Right lobe of liver (tissue), 6 donors: ENCODE results near the gene RASIP1. TPM values are rescaled to one million over a fixed set of nuclear protein-coding genes. Genes with fewer than 3 reads are reported as not detected.
A peak's percentile ranks its signal among the peaks of the same experiment; 100 is the strongest.

Experiments
- ATAC-seq, 4 donors: fragments of 200-7000 bp; cut with Tn5 transposase; one replicate each; pipeline ENCODE4 v1.9.1; 2020; ENCODE audit warnings: mild to moderate bottlenecking in 4 of 4, moderate library complexity in 4 of 4
- DNase-seq, 3 donors: peaks; one replicate each; pipeline ENCODE4 v3.0.0-alpha.2; 2020
- H3K27ac ChIP-seq, 3 donors: fragments of 200-600 bp; one replicate each; pipeline ENCODE4 v1.8.0; 2022
- H3K27me3 ChIP-seq, 2 donors: fragments of 200-600 bp; one replicate each; pipeline ENCODE4 v1.8.0; 2022
- H3K36me3 ChIP-seq, 4 donors: fragments of 200-600 bp; sonication (generic) in 1 of 4; one replicate each; pipeline versions ENCODE4 v1.5.1 to v1.8.0; 2017 to 2022; ENCODE audit warnings: control low read depth in 1 of 4
- H3K4me1 ChIP-seq, 4 donors: fragments of 200-600 bp; sonication (generic) in 1 of 4; one replicate each; pipeline versions ENCODE4 v1.5.1 to v1.8.0; 2017 to 2022; ENCODE audit warnings: control low read depth in 1 of 4
- H3K4me3 ChIP-seq, 3 donors: fragments of 200-600 bp; one replicate each; pipeline ENCODE4 v1.8.0; 2022
- H3K9me3 ChIP-seq, 4 donors: fragments of 200-600 bp; sonication (generic) in 1 of 4; one replicate each; pipeline versions ENCODE4 v1.5.1 to v1.8.0; 2017 to 2022; ENCODE audit warnings: control low read depth in 1 of 4
- POLR2A ChIP-seq: fragments of 450-650 bp; IDR thresholded peaks from one replicate; pipeline ENCODE4 v1.6.1; 2017; ENCODE audit warnings: antibody characterized with exemption, mild to moderate bottlenecking
- WGBS: methylation state at CpG from one replicate; pipeline ENCODE4 v1.1.6; 2018; ENCODE audit warnings: low coverage, low lambda C conversion rate; ENCODE audit not compliant: insufficient coverage; ENCODE audit errors: missing lambda C conversion rate; 5-methylcytosine and 5-hydroxymethylcytosine counted together
- intact Hi-C, 2 donors: fragments of 100-400 bp; cut with DNase I; formaldehyde crosslinking; loops; one replicate each; pipeline versions ENCODE4 v1.11.2 to v1.14.1; 2022
- total RNA-seq, 6 experiments: library from RNA; depleted of rRNA in 2 of 6; stranded (reverse); fragments of >200 nt in 2 of 6; fragmentation: NEBNext Ultra II Directional in 3 of 6; extraction: Animal tissue kit (Norgen Biotek cat#: 25700) in 3 of 6; gene quantifications; one replicate each; pipeline versions ENCODE4 v1.1.0 to v1.2.4, GENCODE V29; 2016 to 2023
- TF ChIP-seq, protein P1 (sequence below), 4 donors: fragments of 200-600 bp in 3 of 4; fragments of 450-650 bp in 1 of 4; IDR thresholded peaks; one replicate each; pipeline versions ENCODE4 v1.5.1 to v1.8.0; 2016 to 2022; ENCODE audit warnings: antibody characterized with exemption in 4 of 4, mild to moderate bottlenecking in 2 of 4
- donor health status: DM: no; HTN: yes; CAD: no.
- donor health status: DM: no; HTN: no; CAD: no.
- donor health status: DM: no; HTN: no; CAD: no.
- donor health status: DM: no; HTN: yes; CAD: no.
- donor health status: DM: no; HTN: yes; CAD: no.

The RASIP1 gene
- total RNA-seq, 6 experiments from 2014 or later: 2.7 to 6.7 (median 4.9) TPM

GRCh38 chr19:48713041-48713863, 27.2 kb downstream of the RASIP1 start:
- Histone ChIP-seq H3K9me3 (no peaks in the 10 kb centered on the region), H3K36me3 (no peaks in the 10 kb centered on the region), H3K27ac (no peak overlapping the region), H3K4me3 (peak overlapping the region; percentile 54 to 68 (median 62)), H3K4me1 (peaks cover 0 to 3% (median 0%) of the 10 kb centered on the region in 4 donors), H3K27me3 (no peaks in the 10 kb centered on the region)
- WGBS: 31% methylated on average over 10 of the region's 25 CpGs
- intact Hi-C loops: no loop called here
- DNase-seq: no peak
- TF ChIP-seq POLR2A: no peak
- TF ChIP-seq, protein P1, sequence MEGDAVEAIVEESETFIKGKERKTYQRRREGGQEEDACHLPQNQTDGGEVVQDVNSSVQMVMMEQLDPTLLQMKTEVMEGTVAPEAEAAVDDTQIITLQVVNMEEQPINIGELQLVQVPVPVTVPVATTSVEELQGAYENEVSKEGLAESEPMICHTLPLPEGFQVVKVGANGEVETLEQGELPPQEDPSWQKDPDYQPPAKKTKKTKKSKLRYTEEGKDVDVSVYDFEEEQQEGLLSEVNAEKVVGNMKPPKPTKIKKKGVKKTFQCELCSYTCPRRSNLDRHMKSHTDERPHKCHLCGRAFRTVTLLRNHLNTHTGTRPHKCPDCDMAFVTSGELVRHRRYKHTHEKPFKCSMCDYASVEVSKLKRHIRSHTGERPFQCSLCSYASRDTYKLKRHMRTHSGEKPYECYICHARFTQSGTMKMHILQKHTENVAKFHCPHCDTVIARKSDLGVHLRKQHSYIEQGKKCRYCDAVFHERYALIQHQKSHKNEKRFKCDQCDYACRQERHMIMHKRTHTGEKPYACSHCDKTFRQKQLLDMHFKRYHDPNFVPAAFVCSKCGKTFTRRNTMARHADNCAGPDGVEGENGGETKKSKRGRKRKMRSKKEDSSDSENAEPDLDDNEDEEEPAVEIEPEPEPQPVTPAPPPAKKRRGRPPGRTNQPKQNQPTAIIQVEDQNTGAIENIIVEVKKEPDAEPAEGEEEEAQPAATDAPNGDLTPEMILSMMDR (IDR thresholded peaks at IDR 0.05): no peak
- ATAC-seq: no peak

DNA sequence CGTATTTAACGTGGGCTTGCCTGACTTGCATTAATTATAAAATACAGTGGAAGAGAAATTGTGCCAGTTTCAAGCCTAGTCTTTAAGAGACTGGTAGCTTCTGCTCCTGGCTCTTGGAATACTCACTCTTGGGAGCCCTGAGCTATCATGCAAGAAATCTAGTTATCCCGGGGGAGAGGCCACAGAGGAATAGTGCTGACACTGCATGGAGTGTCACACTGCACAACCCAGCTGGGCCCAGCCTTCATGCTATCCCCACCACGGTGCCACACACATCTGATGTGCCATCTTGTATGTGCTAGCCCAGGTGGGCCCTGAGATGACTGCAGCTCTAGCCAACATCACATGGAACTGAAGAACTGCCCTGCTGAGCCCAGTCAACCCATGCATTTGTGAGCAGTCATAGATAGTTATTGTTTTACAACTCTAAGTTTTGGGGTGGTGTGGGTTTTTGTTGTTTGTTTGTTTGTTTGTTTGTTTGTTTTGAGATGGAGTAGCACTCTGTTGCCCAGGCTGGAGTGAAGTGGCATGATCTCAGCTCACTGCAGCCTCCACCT, 29.2 kb downstream of the RASIP1 start:
- Histone ChIP-seq H3K4me3 (no peak overlapping the region), H3K36me3 (no peaks in the 10 kb centered on the region), H3K9me3 (no peaks in the 10 kb centered on the region), H3K4me1 (peaks cover 0 to 3% (median 0%) of the 10 kb centered on the region in 4 donors), H3K27ac (no peak overlapping the region), H3K27me3 (no peaks in the 10 kb centered on the region)
- DNase-seq: no peak
- intact Hi-C loops: no loop called here
- 72% methylated on average over 3 of the region's 4 CpGs for WGBS
- no peak for ATAC-seq
- TF ChIP-seq, protein P1 (IDR thresholded peaks at IDR 0.05): no peak
- TF ChIP-seq POLR2A: no peak

GRCh38 chr19:48708471-48708870, 31.9 kb downstream of the RASIP1 start:
- TF ChIP-seq, protein P1 (IDR thresholded peaks at IDR 0.05): no peak
- TF ChIP-seq POLR2A: no peak
- 76% methylated on average over 7 of the region's 11 CpGs for WGBS
- no peaks in the 10 kb centered on the region for H3K4me1 ChIP-seq
- intact Hi-C loops: no loop called here
- no peak overlapping the region for H3K4me3 ChIP-seq
- no peak for ATAC-seq
- H3K27ac ChIP-seq: no peak overlapping the region
- no peaks in the 10 kb centered on the region for H3K9me3 ChIP-seq
- H3K36me3 ChIP-seq: no peaks in the 10 kb centered on the region
- no peaks in the 10 kb centered on the region for H3K27me3 ChIP-seq
- no peak for DNase-seq

DNA sequence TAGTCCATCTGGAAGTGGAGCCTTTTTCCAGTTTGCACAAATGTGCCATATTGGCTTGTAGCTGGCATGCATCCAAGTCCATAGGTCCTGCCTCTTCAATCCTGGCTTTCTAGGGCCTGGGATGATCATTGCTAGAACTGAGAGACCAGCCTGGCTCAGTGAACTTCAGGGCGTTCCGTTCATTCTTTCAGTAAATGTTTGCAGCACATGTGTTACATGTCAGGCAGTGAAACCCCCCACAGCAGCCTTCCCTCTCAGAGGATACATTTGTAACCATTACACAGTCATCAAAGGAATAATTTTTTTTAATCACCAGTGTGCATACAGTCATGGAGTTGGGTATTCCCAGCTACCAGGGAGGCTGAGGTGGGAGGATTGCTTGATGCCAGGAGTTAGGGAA, 35.0 kb downstream of the RASIP1 start:
- H3K9me3 ChIP-seq: no peaks in the 10 kb centered on the region
- H3K4me1 ChIP-seq: no peaks in the 10 kb centered on the region
- no peaks in the 10 kb centered on the region for H3K27me3 ChIP-seq
- no peak overlapping the region for H3K27ac ChIP-seq
- DNase-seq (no peak), ATAC-seq (no peak)
- no peaks in the 10 kb centered on the region for H3K36me3 ChIP-seq
- WGBS: 75% methylated on average over 2 of the region's 2 CpGs
- no peak overlapping the region for H3K4me3 ChIP-seq
- TF ChIP-seq, protein P1 (IDR thresholded peaks at IDR 0.05): no peak
- no peak for TF ChIP-seq POLR2A
- intact Hi-C loops: no loop called here
